ENCODE measurements around the gene RASL10B. TPM values are rescaled to one million over a fixed set of nuclear protein-coding genes. Genes with fewer than 3 reads are reported as not detected.
A peak's percentile ranks its signal among the peaks of the same experiment; 100 is the strongest.

RASL10B gene
- total RNA-seq, 1 donor from 2014 or later, result 4.8 TPM

- Histone ChIP-seq H3K4me2 (peak overlapping the region; percentile 93), H3K27ac (no peak overlapping the region)
- peak overlapping the region; percentile 93 for H3K27ac Mint-ChIP-seq
Observed at GRCh38 chr17:35731917-35732805, 722 bp downstream of the RASL10B start.

GRCh38 chr17:35732806-35733136 lies 1.3 kb downstream of the RASL10B start:
- Histone ChIP-seq H3K79me2 (ENCODE audit: low read depth) (no peaks in the 10 kb centered on the region), H3K27ac (no peak overlapping the region), H3K4me3 (peak overlapping the region; percentile 96), H3K27me3 (peaks cover 26% of the 10 kb centered on the region), H2AFZ (replicated peaks) (no peak overlapping the region), H3K9ac (no peak overlapping the region), H3K4me2 (peak overlapping the region; percentile 93), H3K4me1 (peaks cover 22% of the 10 kb centered on the region), H3K36me3 (no peaks in the 10 kb centered on the region), H3K9me3 (ENCODE audit: low read depth) (no peaks in the 10 kb centered on the region), H3F3A (ENCODE audit: low read depth) (peaks cover 12% of the 10 kb centered on the region), H4K20me1 (ENCODE audit: low read depth) (peaks cover 37% of the 10 kb centered on the region)
- Mint-ChIP-seq H3K4me3 (peak overlapping the region; percentile 96), H3K27me3 (ENCODE audit: insufficient read depth, low read depth) (peaks cover 8% of the 10 kb centered on the region), H3K9me3 (no peaks in the 10 kb centered on the region), H3K27ac (no peak overlapping the region), H3K4me1 (peaks cover 36% of the 10 kb centered on the region), H3K36me3 (peaks cover 6% of the 10 kb centered on the region)
- DNase-seq (ENCODE audit: low spot score), result no peak
- no peak for TF ChIP-seq EZH2phosphoT487 (IDR thresholded peaks at IDR 0.05)
- no peak for TF ChIP-seq CTCF (IDR thresholded peaks at IDR 0.05)
- TF ChIP-seq EZH2 (IDR thresholded peaks at IDR 0.05), result no peak

More at GRCh38 chr17:35731917-35732805, 722 bp downstream of the RASL10B start:
- H3K36me3 Mint-ChIP-seq, result peaks cover 4% of the 10 kb centered on the region
- Histone ChIP-seq H2AFZ (replicated peaks) (peak overlapping the region; percentile 46), H3F3A (ENCODE audit: low read depth) (peaks cover 12% of the 10 kb centered on the region), H3K36me3 (no peaks in the 10 kb centered on the region), H3K79me2 (ENCODE audit: low read depth) (no peaks in the 10 kb centered on the region), H4K20me1 (ENCODE audit: low read depth) (peaks cover 43% of the 10 kb centered on the region), H3K27me3 (peaks cover 26% of the 10 kb centered on the region), H3K9ac (no peak overlapping the region), H3K4me1 (peaks cover 22% of the 10 kb centered on the region), H3K4me3 (peak overlapping the region; percentile 96), H3K9me3 (ENCODE audit: low read depth) (no peaks in the 10 kb centered on the region)
- DNase-seq (ENCODE audit: low spot score), result peak; percentile 47
- H3K4me1 Mint-ChIP-seq, result peaks cover 40% of the 10 kb centered on the region
- peaks cover 8% of the 10 kb centered on the region for H3K27me3 Mint-ChIP-seq (ENCODE audit: insufficient read depth, low read depth)
- TF ChIP-seq EZH2 (IDR thresholded peaks at IDR 0.05), result no peak
- no peak for TF ChIP-seq EZH2phosphoT487 (IDR thresholded peaks at IDR 0.05)
- peak overlapping the region; percentile 96 for H3K4me3 Mint-ChIP-seq
- H3K9me3 Mint-ChIP-seq, result no peaks in the 10 kb centered on the region

GRCh38 chr17:35733366-35733765 lies 1.9 kb downstream of the RASL10B start:
- Histone ChIP-seq H3K4me2 (no peak overlapping the region), H3K9ac (no peak overlapping the region), H2AFZ (replicated peaks) (no peak overlapping the region), H4K20me1 (ENCODE audit: low read depth) (peaks cover 36% of the 10 kb centered on the region), H3K27me3 (peaks cover 32% of the 10 kb centered on the region), H3K9me3 (ENCODE audit: low read depth) (no peaks in the 10 kb centered on the region), H3K4me3 (no peak overlapping the region), H3F3A (ENCODE audit: low read depth) (peaks cover 12% of the 10 kb centered on the region), H3K27ac (no peak overlapping the region), H3K36me3 (no peaks in the 10 kb centered on the region), H3K4me1 (peaks cover 22% of the 10 kb centered on the region), H3K79me2 (ENCODE audit: low read depth) (no peaks in the 10 kb centered on the region)
- peaks cover 6% of the 10 kb centered on the region for H3K36me3 Mint-ChIP-seq
- H3K27ac Mint-ChIP-seq, result no peak overlapping the region
- no peak for DNase-seq (ENCODE audit: low spot score)
- H3K4me1 Mint-ChIP-seq, result peaks cover 31% of the 10 kb centered on the region
- H3K9me3 Mint-ChIP-seq, result no peaks in the 10 kb centered on the region
- no peak overlapping the region for H3K4me3 Mint-ChIP-seq
- H3K27me3 Mint-ChIP-seq (ENCODE audit: insufficient read depth, low read depth), result peaks cover 8% of the 10 kb centered on the region
- TF ChIP-seq EZH2 (IDR thresholded peaks at IDR 0.05), result no peak
- no peak for TF ChIP-seq EZH2phosphoT487 (IDR thresholded peaks at IDR 0.05)

- Histone ChIP-seq H3K4me3 (no peak overlapping the region), H3F3A (ENCODE audit: low read depth) (peaks cover 8% of the 10 kb centered on the region), H3K4me2 (no peak overlapping the region), H3K79me2 (ENCODE audit: low read depth) (no peaks in the 10 kb centered on the region), H3K27me3 (peaks cover 42% of the 10 kb centered on the region), H3K9ac (no peak overlapping the region), H3K4me1 (peaks cover 17% of the 10 kb centered on the region), H2AFZ (replicated peaks) (no peak overlapping the region), H3K36me3 (no peaks in the 10 kb centered on the region), H4K20me1 (ENCODE audit: low read depth) (peaks cover 31% of the 10 kb centered on the region), H3K27ac (no peak overlapping the region), H3K9me3 (ENCODE audit: low read depth) (no peaks in the 10 kb centered on the region)
- no peak overlapping the region for H3K4me3 Mint-ChIP-seq
- TF ChIP-seq CTCF (IDR thresholded peaks at IDR 0.05) (no peak), EZH2 (IDR thresholded peaks at IDR 0.05) (no peak), EZH2phosphoT487 (IDR thresholded peaks at IDR 0.05) (no peak)
- H3K9me3 Mint-ChIP-seq, result no peaks in the 10 kb centered on the region
- H3K36me3 Mint-ChIP-seq, result peaks cover 6% of the 10 kb centered on the region
- peaks cover 9% of the 10 kb centered on the region for H3K27me3 Mint-ChIP-seq (ENCODE audit: insufficient read depth, low read depth)
- H3K27ac Mint-ChIP-seq, result no peak overlapping the region
- no peak for DNase-seq (ENCODE audit: low spot score)
- H3K4me1 Mint-ChIP-seq, result peaks cover 25% of the 10 kb centered on the region
Observed at GRCh38 chr17:35734396-35734795, 3.0 kb downstream of the RASL10B start.

Measured in neural progenitor cell (in vitro differentiated cells).